CD4-positive, alpha-beta T cell (primary cell): ENCODE results near the gene CIAO2A. TPM values are rescaled to one million over a fixed set of nuclear protein-coding genes. Genes with fewer than 3 reads are reported as not detected.

Source experiments
- ATAC-seq: fragments of 200-7000 bp; cut with Tn5 transposase; one replicate; pipeline ENCODE4 v1.10.0; 2022; ENCODE audit warnings: mild to moderate bottlenecking; ENCODE audit not compliant: poor library complexity
- CTCF ChIA-PET: fragments of 350-600 bp; sonication (Branson Sonifier 250); formaldehyde crosslinking; loops from one replicate; lab custom pipeline; 2021; ENCODE audit warnings: antibody characterized with exemption, inconsistent platforms; lab: Charles Lee
- POLR2A ChIA-PET: fragments of 350-600 bp; sonication (Branson Sonifier 250); formaldehyde crosslinking; loops from one replicate; lab custom pipeline; 2021; ENCODE audit warnings: antibody characterized with exemption, inconsistent platforms; lab: Charles Lee
- DNase-seq, 14 experiments: peaks; one replicate each; pipeline ENCODE4 v3.0.0-alpha.2; 2013 to 2020; ENCODE audit warnings: mixed read lengths in 2 of 14
- H3K27ac ChIP-seq, 2 donors: one replicate each; pipeline versions ENCODE4 v1.5.1 to v1.7.0; 2013; ENCODE audit warnings: low read length in 2 of 2, low read depth in 1 of 2, mild to moderate bottlenecking in 1 of 2
- H3K27me3 ChIP-seq, 2 experiments: 1 replicate in 1 of 2; 2 replicates in 1 of 2; pipeline versions ENCODE4 v1.6.1 to v1.7.0; 2013; ENCODE audit warnings: low read length in 2 of 2, control low read depth in 1 of 2, mild to moderate bottlenecking in 1 of 2, moderate library complexity in 1 of 2; ENCODE audit not compliant: insufficient read depth in 2 of 2, control insufficient read depth in 1 of 2
- H3K36me3 ChIP-seq: one replicate; pipeline ENCODE4 v1.6.1; 2013; ENCODE audit warnings: low read length, control low read depth; ENCODE audit not compliant: insufficient read depth
- H3K4me1 ChIP-seq: one replicate; pipeline ENCODE4 v1.6.1; 2013; ENCODE audit warnings: low read length, control low read depth; ENCODE audit not compliant: insufficient read depth
- H3K4me3 ChIP-seq: one replicate; pipeline ENCODE4 v1.5.1; 2013; ENCODE audit warnings: mild to moderate bottlenecking, low read length, moderate library complexity
- H3K9me3 ChIP-seq, 2 experiments: 1 replicate in 1 of 2; 2 replicates in 1 of 2; pipeline versions ENCODE4 v1.6.1 to v1.7.0; 2013; ENCODE audit warnings: low read length in 2 of 2, mild to moderate bottlenecking in 2 of 2, control low read depth in 1 of 2, moderate library complexity in 1 of 2; ENCODE audit not compliant: control insufficient read depth in 1 of 2, insufficient read depth in 1 of 2
- H3K27ac Mint-ChIP-seq: one replicate; pipeline ENCODE4 v1.8.0; 2020; ENCODE audit warnings: mixed read lengths
- H3K27me3 Mint-ChIP-seq: one replicate; pipeline ENCODE4 v1.8.0; 2021; ENCODE audit warnings: mixed read lengths
- H3K36me3 Mint-ChIP-seq: one replicate; pipeline ENCODE4 v1.8.0; 2021; ENCODE audit warnings: low read depth, mixed read lengths
- H3K4me1 Mint-ChIP-seq: one replicate; pipeline ENCODE4 v1.8.0; 2021; ENCODE audit warnings: low read depth, mixed read lengths
- H3K4me3 Mint-ChIP-seq: one replicate; pipeline ENCODE4 v1.8.0; 2020; ENCODE audit warnings: mild to moderate bottlenecking, mixed read lengths
- H3K9me3 Mint-ChIP-seq: one replicate; pipeline ENCODE4 v1.8.0; 2020; ENCODE audit warnings: mixed read lengths
- CTCF ChIP-seq: fragments of 200-600 bp; IDR thresholded peaks from one replicate; pipeline ENCODE4 v1.8.0; 2022; ENCODE audit warnings: antibody characterized with exemption, mild to moderate bottlenecking
- intact Hi-C, 2 experiments: fragments of 100-400 bp; cut with DNase I in 1 of 2; cut with micrococcal nuclease in 1 of 2; formaldehyde crosslinking; loops; one replicate each; pipeline versions ENCODE4 v1.15.1 to v1.9.0; 2023 to 2025; cut with DNase I, micrococcal nuclease
- total RNA-seq, 174 experiments: library from RNA in 2 of 174; stranded (reverse) in 2 of 174; gene quantifications; one replicate each; pipeline ENCODE4 v1.2.3 and lab custom pipeline; 2021 to 2026

CIAO2A gene
- total RNA-seq, 2 experiments from 2014 or later: 10.9 to 12.2 TPM

GRCh38 chr15:64026591-64026990, 67.0 kb downstream of the CIAO2A start:
- ChIA-PET CTCF (interaction anchor here (0.9 to 1.5 kb wide), 2 partner anchors 20 to 81 kb away, joined by 3 to 7 read pairs; partner anchors contain the start of gene DAPK2), POLR2A (no interaction called here)
- H3K27ac ChIP-seq: no peak overlapping the region
- no peaks in the 10 kb centered on the region for H3K36me3 ChIP-seq
- no peaks in the 10 kb centered on the region for H3K9me3 ChIP-seq
- Mint-ChIP-seq H3K4me1 (no peaks in the 10 kb centered on the region), H3K4me3 (no peak overlapping the region), H3K27ac (no peak overlapping the region), H3K27me3 (no peaks in the 10 kb centered on the region), H3K36me3 (no peaks in the 10 kb centered on the region), H3K9me3 (no peaks in the 10 kb centered on the region)
- ATAC-seq (no peak), DNase-seq (no peak)
- H3K4me1 ChIP-seq: no peaks in the 10 kb centered on the region
- H3K27me3 ChIP-seq: no peaks in the 10 kb centered on the region
- no peak for TF ChIP-seq CTCF
- intact Hi-C loops: no loop called here
- no peak overlapping the region for H3K4me3 ChIP-seq

- intact Hi-C loops: no loop called here
Measured at GRCh38 chr15:64024172-64025050, 69.2 kb downstream of the CIAO2A start.

GRCh38 chr15:64023220-64023619, 70.4 kb downstream of the CIAO2A start:
- no peaks in the 10 kb centered on the region for H3K4me1 Mint-ChIP-seq
- no peaks in the 10 kb centered on the region for H3K36me3 ChIP-seq
- no peaks in the 10 kb centered on the region for H3K36me3 Mint-ChIP-seq
- no peaks in the 10 kb centered on the region for H3K4me1 ChIP-seq
- no peak for TF ChIP-seq CTCF
- no peak overlapping the region for H3K4me3 ChIP-seq
- no peak for ATAC-seq
- CTCF ChIA-PET: interaction anchor here (1.7 kb wide), 1 partner anchor 23 kb away, joined by 5 read pairs; the partner anchor contains the start of gene DAPK2
- H3K27ac Mint-ChIP-seq: no peak overlapping the region
- H3K27me3 ChIP-seq: no peaks in the 10 kb centered on the region
- no peak overlapping the region for H3K4me3 Mint-ChIP-seq
- peaks cover 0 to 4% of the 10 kb centered on the region in 2 experiments for H3K9me3 ChIP-seq
- no peak for DNase-seq
- no peaks in the 10 kb centered on the region for H3K9me3 Mint-ChIP-seq
- H3K27me3 Mint-ChIP-seq: no peaks in the 10 kb centered on the region
- intact Hi-C loops: no loop called here
- POLR2A ChIA-PET: no interaction called here
- H3K27ac ChIP-seq: no peak overlapping the region

More at GRCh38 chr15:64024172-64025050, 69.2 kb downstream of the CIAO2A start:
- H3K36me3 ChIP-seq: no peaks in the 10 kb centered on the region
- POLR2A ChIA-PET: no interaction called here
- H3K9me3 ChIP-seq: peaks cover 0 to 4% of the 10 kb centered on the region in 2 experiments
- no peak for TF ChIP-seq CTCF
- H3K4me1 ChIP-seq: no peaks in the 10 kb centered on the region
- no peak overlapping the region for H3K27ac Mint-ChIP-seq
- H3K9me3 Mint-ChIP-seq: no peaks in the 10 kb centered on the region
- H3K27me3 ChIP-seq: no peaks in the 10 kb centered on the region
- DNase-seq (no peak), ATAC-seq (no peak)
- H3K27ac ChIP-seq: no peak overlapping the region
- H3K4me1 Mint-ChIP-seq: no peaks in the 10 kb centered on the region
- H3K27me3 Mint-ChIP-seq: no peaks in the 10 kb centered on the region
- no peak overlapping the region for H3K4me3 Mint-ChIP-seq
- H3K4me3 ChIP-seq: no peak overlapping the region
- CTCF ChIA-PET: interaction anchor here (0.7 kb wide), 1 partner anchor 13 kb away, joined by 3 read pairs; no protein-coding TSS in a partner anchor
- no peaks in the 10 kb centered on the region for H3K36me3 Mint-ChIP-seq
